Measurements from ENCODE around the gene RACGAP1. TPM values are rescaled to one million over a fixed set of nuclear protein-coding genes. Genes with fewer than 3 reads are reported as not detected.
"Not testable (repeated sequence)": the region's sequence is repeated elsewhere in the genome, so short reads cannot be mapped to it uniquely, and the experiment has no call there.

Gene RACGAP1
- total RNA-seq, 2 experiments from 2014 or later, result 172 to 179 TPM

DNA sequence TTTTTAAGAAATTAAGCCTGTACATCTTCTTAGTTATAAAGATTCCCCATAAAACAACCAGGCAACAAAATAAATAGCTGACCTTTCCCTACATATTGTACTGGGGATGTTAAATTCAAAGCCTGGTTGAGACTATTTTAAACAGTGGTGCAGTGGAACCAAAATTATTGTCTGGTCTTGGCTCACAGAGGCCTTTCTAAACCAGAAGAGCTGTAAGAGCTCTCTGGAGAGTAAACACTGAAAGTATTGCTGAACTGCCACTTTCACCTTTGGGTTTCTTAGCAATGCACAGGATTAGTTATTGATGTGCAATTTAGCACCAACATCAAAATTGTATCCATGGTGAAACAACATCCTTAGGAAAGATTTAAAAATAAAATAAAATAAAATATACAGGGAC, 20.6 kb downstream of the RACGAP1 start:
- Mint-ChIP-seq H3K9me3 (no peaks in the 10 kb centered on the region), H3K27ac (no peak overlapping the region), H3K4me3 (no peak overlapping the region), H3K27me3 (no peaks in the 10 kb centered on the region), H3K36me3 (ENCODE audit: low read depth) (peaks cover 75% of the 10 kb centered on the region), H3K4me1 (peaks cover 14% of the 10 kb centered on the region)
- ChIA-PET CTCF (interaction anchor here (2.5 to 5.4 kb wide), 2 partner anchors 34 to 37 kb away, joined by 14 to 27 read pairs; no protein-coding TSS in a partner anchor), POLR2A (interaction anchor here (2.6 kb wide), 1 partner anchor 20 kb away, joined by 12 read pairs; the partner anchor contains the start of gene RACGAP1)
- DNase-seq, result no peak

- H3K9me3 Mint-ChIP-seq, result no peaks in the 10 kb centered on the region
- CTCF ChIA-PET, result interaction anchor here (0.5 to 5.4 kb wide), 6 partner anchors 18 to 239 kb away, joined by 3 to 27 read pairs (median 6); no protein-coding TSS in a partner anchor
Measured at GRCh38 chr12:50003595-50003994, 21.7 kb downstream of the RACGAP1 start.

GRCh38 chr12:49998453-49998852, 26.8 kb downstream of the RACGAP1 start:
- no peak overlapping the region for H3K27ac Mint-ChIP-seq
- no peaks in the 10 kb centered on the region for H3K9me3 Mint-ChIP-seq
- CTCF ChIA-PET, result interaction anchor here (1.0 to 1.2 kb wide), 2 partner anchors 29 to 72 kb away, joined by 3 read pairs; no protein-coding TSS in a partner anchor
- H3K4me3 Mint-ChIP-seq, result no peak overlapping the region
- H3K27me3 Mint-ChIP-seq, result no peaks in the 10 kb centered on the region
- H3K36me3 Mint-ChIP-seq (ENCODE audit: low read depth), result peaks cover 73% of the 10 kb centered on the region
- no peak for DNase-seq
- POLR2A ChIA-PET, result no interaction called here
- H3K4me1 Mint-ChIP-seq, result no peaks in the 10 kb centered on the region

More at GRCh38 chr12:50003595-50003994, 21.7 kb downstream of the RACGAP1 start:
- H3K36me3 Mint-ChIP-seq (ENCODE audit: low read depth), result peaks cover 79% of the 10 kb centered on the region
- POLR2A ChIA-PET, result interaction anchor here (0.6 kb wide), 1 partner anchor 162 kb away, joined by 3 read pairs; no protein-coding TSS in a partner anchor
- no peaks in the 10 kb centered on the region for H3K27me3 Mint-ChIP-seq
- no peak overlapping the region for H3K27ac Mint-ChIP-seq
- peaks cover 8% of the 10 kb centered on the region for H3K4me1 Mint-ChIP-seq
- no peak for DNase-seq
- no peak overlapping the region for H3K4me3 Mint-ChIP-seq

GRCh38 chr12:49990273-49990672, 35.0 kb downstream of the RACGAP1 start:
- no peak for DNase-seq
- Mint-ChIP-seq H3K27ac (no peak overlapping the region), H3K36me3 (ENCODE audit: low read depth) (peaks cover 86% of the 10 kb centered on the region), H3K27me3 (no peaks in the 10 kb centered on the region), H3K4me3 (no peak overlapping the region), H3K9me3 (no peaks in the 10 kb centered on the region), H3K4me1 (no peaks in the 10 kb centered on the region)
- ChIA-PET CTCF (interaction anchor here (1.7 to 2.6 kb wide), 2 partner anchors 16 to 23 kb away, joined by 3 to 18 read pairs; no protein-coding TSS in a partner anchor), POLR2A (no interaction called here)

GRCh38 chr12:49989400-49989799, 35.9 kb downstream of the RACGAP1 start:
- H3K9me3 Mint-ChIP-seq, POLR2A ChIA-PET, H3K27ac Mint-ChIP-seq, DNase-seq, H3K4me1 Mint-ChIP-seq, H3K27me3 Mint-ChIP-seq, H3K4me3 Mint-ChIP-seq: not testable (repeated sequence)
- CTCF ChIA-PET, result interaction anchor here (1.2 to 2.6 kb wide), 3 partner anchors 22 to 44 kb away, joined by 3 to 18 read pairs (median 4); no protein-coding TSS in a partner anchor
- H3K36me3 Mint-ChIP-seq (ENCODE audit: low read depth), result peaks cover 86% of the 10 kb centered on the region

- Mint-ChIP-seq H3K36me3 (ENCODE audit: low read depth) (peaks cover 71% of the 10 kb centered on the region), H3K4me1 (peaks cover 3% of the 10 kb centered on the region), H3K9me3 (no peaks in the 10 kb centered on the region), H3K4me3 (no peak overlapping the region), H3K27me3 (no peaks in the 10 kb centered on the region), H3K27ac (no peak overlapping the region)
- ChIA-PET CTCF (interaction anchor here (1.0 kb wide), 1 partner anchor 20 kb away, joined by 3 read pairs; no protein-coding TSS in a partner anchor), POLR2A (no interaction called here)
- no peak for DNase-seq
Measured at GRCh38 chr12:49987625-49988303, 37.5 kb downstream of the RACGAP1 start.

DNA sequence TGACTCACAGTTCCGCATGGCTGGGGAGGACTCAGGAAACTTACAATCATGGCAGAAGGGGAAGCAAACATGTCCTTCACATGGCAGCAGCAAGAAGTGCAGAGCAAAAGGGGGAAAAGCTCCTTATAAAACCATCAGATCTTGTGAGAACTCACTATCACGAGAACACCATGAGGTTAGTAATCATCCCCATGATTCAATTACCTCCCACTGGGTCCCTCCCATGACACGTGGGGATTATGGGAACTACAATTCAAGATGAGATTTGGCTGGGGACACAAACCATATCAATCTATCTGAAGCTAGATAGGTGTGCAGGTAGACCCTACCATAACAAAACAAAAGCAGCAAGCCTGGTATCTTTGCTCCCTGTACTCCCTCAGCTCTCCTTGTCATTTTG, 38.8 kb downstream of the RACGAP1 start:
- not testable (repeated sequence) for H3K4me1 Mint-ChIP-seq, H3K4me3 Mint-ChIP-seq, H3K9me3 Mint-ChIP-seq, H3K27me3 Mint-ChIP-seq, DNase-seq, H3K27ac Mint-ChIP-seq
- ChIA-PET POLR2A (interaction anchor here (0.8 to 1.1 kb wide), 2 partner anchors 18 to 20 kb away, joined by 3 to 4 read pairs; no protein-coding TSS in a partner anchor), CTCF (interaction anchor here (1.3 to 9.8 kb wide), 2 partner anchors 19 to 52 kb away, joined by 3 to 101 read pairs; no protein-coding TSS in a partner anchor)
- peaks cover 58% of the 10 kb centered on the region for H3K36me3 Mint-ChIP-seq (ENCODE audit: low read depth)

GRCh38 chr12:49985981-49986380, 39.3 kb downstream of the RACGAP1 start:
- no peaks in the 10 kb centered on the region for H3K9me3 Mint-ChIP-seq

GRCh38 chr12:49984476-49985359, 40.6 kb downstream of the RACGAP1 start:
- Mint-ChIP-seq H3K27ac (no peak overlapping the region), H3K36me3 (ENCODE audit: low read depth) (peaks cover 46% of the 10 kb centered on the region), H3K9me3 (no peaks in the 10 kb centered on the region), H3K27me3 (no peaks in the 10 kb centered on the region), H3K4me1 (peaks cover 3% of the 10 kb centered on the region), H3K4me3 (no peak overlapping the region)
- ChIA-PET POLR2A (interaction anchor here (0.8 to 1.4 kb wide), 3 partner anchors 21 to 39 kb away, joined by 3 to 4 read pairs (median 3); no protein-coding TSS in a partner anchor), CTCF (interaction anchor here (0.5 to 9.8 kb wide), 3 partner anchors 17 to 211 kb away, joined by 4 to 101 read pairs (median 5); partner anchors contain the start of gene COX14)
- DNase-seq, result no peak

More at GRCh38 chr12:49985981-49986380, 39.3 kb downstream of the RACGAP1 start:
- ChIA-PET CTCF (interaction anchor here (1.3 to 9.8 kb wide), 2 partner anchors 18 to 53 kb away, joined by 3 to 101 read pairs; no protein-coding TSS in a partner anchor), POLR2A (interaction anchor here (1.0 kb wide), 1 partner anchor 40 kb away, joined by 3 read pairs; no protein-coding TSS in a partner anchor)
- no peaks in the 10 kb centered on the region for H3K27me3 Mint-ChIP-seq
- no peak overlapping the region for H3K27ac Mint-ChIP-seq
- peaks cover 56% of the 10 kb centered on the region for H3K36me3 Mint-ChIP-seq (ENCODE audit: low read depth)
- no peak overlapping the region for H3K4me3 Mint-ChIP-seq
- no peak for DNase-seq
- peaks cover 3% of the 10 kb centered on the region for H3K4me1 Mint-ChIP-seq

- Mint-ChIP-seq H3K36me3 (ENCODE audit: low read depth) (peaks cover 39% of the 10 kb centered on the region), H3K9me3 (no peaks in the 10 kb centered on the region), H3K4me1 (peaks cover 3% of the 10 kb centered on the region), H3K4me3 (no peak overlapping the region), H3K27ac (no peak overlapping the region), H3K27me3 (no peaks in the 10 kb centered on the region)
- ChIA-PET CTCF (interaction anchor here (1.5 to 9.8 kb wide), 3 partner anchors 16 to 128 kb away, joined by 3 to 101 read pairs (median 4); partner anchors contain the start of gene COX14), POLR2A (interaction anchor here (1.4 kb wide), 1 partner anchor 22 kb away, joined by 3 read pairs; no protein-coding TSS in a partner anchor)
- DNase-seq, result no peak
Measured at GRCh38 chr12:49983892-49984291, 41.4 kb downstream of the RACGAP1 start.

DNA sequence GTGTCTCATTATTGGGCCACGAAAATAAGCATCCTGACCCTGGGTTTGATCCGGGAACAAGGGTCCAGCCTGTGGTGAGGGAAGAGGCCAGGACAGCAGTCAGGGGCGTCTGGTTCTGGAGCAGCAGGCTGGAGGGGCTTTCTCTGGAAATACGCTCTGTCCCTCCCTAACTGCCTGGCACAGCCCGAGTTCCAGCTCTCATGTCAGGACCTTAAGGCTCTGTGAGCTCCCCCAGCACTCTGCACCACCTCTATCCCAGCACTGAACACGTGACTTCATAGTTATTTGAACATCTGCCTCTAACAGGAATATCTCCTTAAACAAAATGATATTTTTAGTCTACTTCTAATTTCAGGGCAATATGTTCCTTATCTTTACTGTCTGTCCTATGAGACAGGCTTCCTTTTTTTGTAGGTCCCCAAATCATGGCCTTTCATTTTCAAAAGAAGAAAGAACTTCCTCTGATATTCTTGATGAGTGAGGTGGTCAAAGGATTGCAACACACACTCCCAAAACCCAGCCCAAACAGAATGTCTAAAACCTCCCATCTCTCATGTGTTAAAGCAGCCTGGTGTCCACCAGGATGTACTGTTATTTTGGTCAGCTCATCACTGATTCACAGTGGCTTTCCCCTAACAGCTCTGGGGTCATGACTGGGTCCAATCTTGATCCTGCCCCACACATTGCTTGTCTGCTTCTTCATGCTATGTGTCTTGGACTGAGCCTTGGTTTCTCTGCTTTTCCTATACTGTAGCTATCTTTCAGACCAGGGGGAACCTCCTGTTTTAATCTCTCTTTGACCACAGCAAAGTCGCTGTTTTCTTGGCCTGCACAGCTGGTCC, 42.8 kb downstream of the RACGAP1 start:
- POLR2A ChIA-PET, result no interaction called here
- Mint-ChIP-seq H3K4me1 (peaks cover 3% of the 10 kb centered on the region), H3K27me3 (no peaks in the 10 kb centered on the region), H3K4me3 (no peak overlapping the region), H3K9me3 (no peaks in the 10 kb centered on the region), H3K36me3 (ENCODE audit: low read depth) (peaks cover 25% of the 10 kb centered on the region), H3K27ac (no peak overlapping the region)
- no peak for DNase-seq
- CTCF ChIA-PET, result interaction anchor here (0.8 to 9.8 kb wide), 6 partner anchors 15 to 129 kb away, joined by 3 to 101 read pairs (median 4); partner anchors contain the start of gene COX14

Data from activated CD4-positive, alpha-beta memory T cell treated with anti-CD3 and anti-CD28 coated beads, Interleukin-2, amount 10 ng/mL, durations not matched to agents 7 days and 5 days (primary cell).